Heart left ventricle (tissue), 13 donors: ENCODE results near the gene MIS18A.

Experiments
- POLR2A ChIP-seq, 2 donors: fragments of 450-650 bp; IDR thresholded peaks; one replicate each; pipeline ENCODE4 v1.6.1; 2017; ENCODE audit warnings: antibody characterized with exemption in 2 of 2, mild to moderate bottlenecking in 2 of 2, moderate library complexity in 2 of 2
- TF ChIP-seq, protein P1 (sequence below), 12 donors: fragments of 200-600 bp; sonication (generic) in 4 of 12; IDR thresholded peaks; one replicate each; pipeline versions ENCODE4 v1.5.0 to v1.8.0; 2018 to 2022; ENCODE audit warnings: antibody characterized with exemption in 12 of 12, mild to moderate bottlenecking in 5 of 12
- donor health status: ischemic (EF 13 %, LVEDD 7.1; RV severe dilation, severe dysfunction).
- donor health status: DM: no; HTN: yes; CAD: no.
- donor health status: DM: no; HTN: no; CAD: no.
- donor health status: ischemic (EF 25% LVEDD 6.9; RV normal size, moderate dysfunction).
- donor health status: ischemic (EF 25% LVEDD 5.7; RV mildly dilated, moderate dysfunction).
- donor health status: ischemic (EF 35%, LVEDD 5.7; RV mildly dilated, moderate dysfunction).
- donor health status: nonischemic (EF 11% LVEDD 7.7; RV severe dilation, severe dysfunction).
- donor health status: DM: yes; HTN: yes; CAD: no.
- donor health status: PGD.
- donor health status: ischemic (EF 29% LVEDD 5.4; RV normal size, mild dysfunction).
- donor health status: nonischemic (EF 23%, LVEDD 6.1; RV moderate dilation, normal function).

DNA sequence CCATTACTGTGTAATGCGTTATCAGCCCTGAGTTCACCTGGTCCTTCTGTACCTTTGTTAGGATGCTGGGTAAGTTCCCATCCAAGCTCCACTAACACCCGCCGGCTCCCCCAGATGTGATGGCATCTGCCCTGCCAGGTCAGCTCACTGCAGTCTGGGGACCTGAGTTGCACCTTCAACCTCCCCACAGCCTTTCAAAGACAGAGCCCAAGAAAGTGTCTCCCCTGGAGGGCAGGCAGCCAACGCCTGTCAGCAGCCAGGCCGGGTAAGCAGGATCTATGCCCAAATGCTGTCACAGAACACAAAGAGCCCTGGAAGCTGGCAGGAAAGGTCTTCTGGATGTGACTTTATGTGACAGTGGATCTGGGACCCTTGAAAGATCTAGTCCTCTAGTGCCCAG lies 33.5 kb upstream of the MIS18A start:
- TF ChIP-seq, protein P1, sequence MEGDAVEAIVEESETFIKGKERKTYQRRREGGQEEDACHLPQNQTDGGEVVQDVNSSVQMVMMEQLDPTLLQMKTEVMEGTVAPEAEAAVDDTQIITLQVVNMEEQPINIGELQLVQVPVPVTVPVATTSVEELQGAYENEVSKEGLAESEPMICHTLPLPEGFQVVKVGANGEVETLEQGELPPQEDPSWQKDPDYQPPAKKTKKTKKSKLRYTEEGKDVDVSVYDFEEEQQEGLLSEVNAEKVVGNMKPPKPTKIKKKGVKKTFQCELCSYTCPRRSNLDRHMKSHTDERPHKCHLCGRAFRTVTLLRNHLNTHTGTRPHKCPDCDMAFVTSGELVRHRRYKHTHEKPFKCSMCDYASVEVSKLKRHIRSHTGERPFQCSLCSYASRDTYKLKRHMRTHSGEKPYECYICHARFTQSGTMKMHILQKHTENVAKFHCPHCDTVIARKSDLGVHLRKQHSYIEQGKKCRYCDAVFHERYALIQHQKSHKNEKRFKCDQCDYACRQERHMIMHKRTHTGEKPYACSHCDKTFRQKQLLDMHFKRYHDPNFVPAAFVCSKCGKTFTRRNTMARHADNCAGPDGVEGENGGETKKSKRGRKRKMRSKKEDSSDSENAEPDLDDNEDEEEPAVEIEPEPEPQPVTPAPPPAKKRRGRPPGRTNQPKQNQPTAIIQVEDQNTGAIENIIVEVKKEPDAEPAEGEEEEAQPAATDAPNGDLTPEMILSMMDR (IDR thresholded peaks at IDR 0.05): no peak
- no peak for TF ChIP-seq POLR2A (IDR thresholded peaks at IDR 0.05)
